ENCODE data around the gene SLC25A21.
"Not testable (repeated sequence)": the region's sequence is repeated elsewhere in the genome, so short reads cannot be mapped to it uniquely, and the experiment has no call there.

GRCh38 chr14:37205623-37206605, 33.5 kb upstream of the SLC25A21 start:
- TF ChIP-seq POLR2AphosphoS5, CTCF, POLR2A (IDR thresholded peaks at IDR 0.05): not testable (repeated sequence)
